GM19099 (cell line): ENCODE measurements around the gene DSG4.

Experiments used
- POLR2A ChIP-seq: IDR thresholded peaks from 3 replicates; pipeline ENCODE4 v1.6.1; 2011; ENCODE audit warnings: low read depth; ENCODE audit not compliant: insufficient read length; ENCODE audit errors: extremely low read depth

The DSG4 gene

GRCh38 chr18:31376477-31376876 lies at the start of gene DSG4:
TSS of gene DSG4 (plus strand) at chr18:31376777. CDS start at chr18:31376912, 135 bp downstream.
- TF ChIP-seq POLR2A, result no peak

- no peak for TF ChIP-seq POLR2A
Measured at GRCh38 chr18:31329787-31330438, 46.7 kb upstream of the DSG4 start.

- no peak for TF ChIP-seq POLR2A
Measured at GRCh38 chr18:31343454-31343853, 33.1 kb upstream of the DSG4 start.

GRCh38 chr18:31354990-31355389 lies 21.6 kb upstream of the DSG4 start:
- no peak for TF ChIP-seq POLR2A

GRCh38 chr18:31356025-31356424 lies 20.6 kb upstream of the DSG4 start:
- no peak for TF ChIP-seq POLR2A

- no peak for TF ChIP-seq POLR2A
Measured at GRCh38 chr18:31364190-31364589, 12.4 kb upstream of the DSG4 start.

GRCh38 chr18:31369478-31369877 lies 7.1 kb upstream of the DSG4 start:
- no peak for TF ChIP-seq POLR2A

GRCh38 chr18:31371989-31372388 lies 4.6 kb upstream of the DSG4 start:
- TF ChIP-seq POLR2A, result no peak

- no peak for TF ChIP-seq POLR2A
Measured at GRCh38 chr18:31373641-31374040, 2.9 kb upstream of the DSG4 start.

- TF ChIP-seq POLR2A, result no peak
Measured at GRCh38 chr18:31380912-31381311, 4.3 kb downstream of the DSG4 start.

- TF ChIP-seq POLR2A, result no peak
Measured at GRCh38 chr18:31382107-31382506, 5.5 kb downstream of the DSG4 start.

- TF ChIP-seq POLR2A, result no peak
Measured at GRCh38 chr18:31386741-31387140, 10.2 kb downstream of the DSG4 start.

- no peak for TF ChIP-seq POLR2A
Measured at GRCh38 chr18:31393286-31393685, 16.7 kb downstream of the DSG4 start.

GRCh38 chr18:31396796-31397612 lies 20.4 kb downstream of the DSG4 start:
- TF ChIP-seq POLR2A, result no peak

- TF ChIP-seq POLR2A, result no peak
Measured at GRCh38 chr18:31398191-31398590, 21.6 kb downstream of the DSG4 start.
